Fibroblast of skin of left quadriceps (primary cell): ENCODE measurements around the gene DYNLRB2.

Experiments used
- DNase-seq, 2 experiments: peaks; one replicate each; pipeline ENCODE4 v3.0.0-alpha.2; 2013; ENCODE audit warnings: low read depth in 2 of 2

Gene DYNLRB2

DNA sequence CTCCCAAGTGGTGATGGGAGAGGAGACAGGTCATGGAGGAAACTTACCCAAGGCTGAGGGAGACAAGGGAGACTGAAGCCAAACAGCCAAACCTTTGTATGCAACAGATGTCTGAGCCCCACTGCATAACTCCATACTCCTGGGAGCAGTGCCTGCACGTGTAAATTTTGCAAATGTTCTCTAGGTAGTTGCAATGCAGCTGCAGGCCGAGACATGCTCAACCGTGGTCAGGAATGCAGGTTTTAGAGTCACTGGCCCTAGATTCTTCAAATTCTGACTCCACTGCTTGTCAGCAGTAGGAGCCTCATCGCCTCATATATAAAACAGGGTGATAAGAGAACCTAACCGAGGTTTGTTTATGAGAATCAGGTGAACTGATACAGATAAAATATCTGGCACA is 11.5 kb downstream of the DYNLRB2 start:
- DNase-seq: no peak

DNA sequence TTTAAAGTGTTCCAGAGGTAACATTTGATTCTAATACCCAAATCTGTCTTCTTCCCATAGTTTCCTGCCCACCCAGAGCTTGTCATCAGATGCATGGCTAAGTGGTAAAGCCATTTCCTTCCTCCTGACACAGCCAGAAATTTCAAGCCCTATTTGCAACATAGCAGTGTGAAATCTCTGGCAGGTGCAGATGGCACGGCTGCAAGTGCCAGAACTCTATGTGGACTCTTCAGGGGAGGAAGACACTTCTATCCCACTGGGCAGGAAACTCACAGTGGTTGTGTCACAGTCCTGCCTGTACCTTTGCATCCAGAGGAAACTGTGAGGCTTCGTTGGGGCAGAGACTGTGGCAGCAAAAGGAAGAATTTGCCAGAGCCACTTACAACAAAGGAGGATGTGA is 13.2 kb downstream of the DYNLRB2 start:
- no peak for DNase-seq

GRCh38 chr16:80556481-80556880 is 15.7 kb downstream of the DYNLRB2 start:
- no peak for DNase-seq

- DNase-seq: no peak
These were observed 16.2 kb downstream of the DYNLRB2 start for GRCh38 chr16:80557037-80557436.

DNA sequence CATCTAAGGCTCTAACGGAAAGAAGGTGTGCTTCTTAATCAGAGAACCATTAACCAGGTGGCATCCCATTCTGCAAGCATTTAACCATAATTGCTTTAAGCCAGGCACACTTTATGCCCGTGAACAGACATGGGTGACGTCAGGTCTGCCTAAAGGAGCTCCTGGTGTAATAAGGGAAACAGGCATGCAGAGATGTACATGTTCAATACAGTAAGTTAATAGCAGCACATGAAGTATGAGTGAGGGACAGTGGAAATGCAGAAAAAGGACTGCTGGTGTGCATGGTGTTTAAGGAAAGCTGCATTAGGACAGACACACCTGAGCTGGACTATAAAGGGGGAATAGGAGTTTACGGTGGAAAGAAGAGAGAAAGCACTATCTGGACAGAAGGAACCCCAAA is 18.6 kb downstream of the DYNLRB2 start:
- no peak for DNase-seq

GRCh38 chr16:80563066-80563465 is 22.3 kb downstream of the DYNLRB2 start:
- no peak for DNase-seq

DNA sequence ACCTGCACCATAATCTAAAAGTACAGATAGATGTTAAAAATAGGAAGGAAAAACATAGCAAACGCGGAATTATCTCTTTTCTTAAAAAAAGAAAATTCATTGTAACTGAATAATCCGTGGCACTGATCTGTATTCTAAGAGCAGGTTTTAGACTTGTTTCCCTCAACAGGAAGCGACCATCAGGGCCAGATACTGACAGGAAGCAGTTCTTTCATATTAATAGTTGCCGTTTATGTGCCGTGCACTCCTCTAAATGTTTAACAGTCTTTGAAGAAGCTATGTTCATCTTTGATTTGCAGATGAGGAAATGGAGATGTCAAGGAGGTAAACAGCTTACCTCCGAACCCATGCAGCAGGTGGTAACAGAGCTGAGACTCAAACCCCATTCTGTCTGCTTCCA is 23.6 kb downstream of the DYNLRB2 start:
- no peak for DNase-seq

GRCh38 chr16:80569440-80570105 is 28.8 kb downstream of the DYNLRB2 start:
- peak; percentile 14 to 44 for DNase-seq

- DNase-seq: no peak
These were observed 29.3 kb downstream of the DYNLRB2 start for GRCh38 chr16:80570106-80570478.

DNA sequence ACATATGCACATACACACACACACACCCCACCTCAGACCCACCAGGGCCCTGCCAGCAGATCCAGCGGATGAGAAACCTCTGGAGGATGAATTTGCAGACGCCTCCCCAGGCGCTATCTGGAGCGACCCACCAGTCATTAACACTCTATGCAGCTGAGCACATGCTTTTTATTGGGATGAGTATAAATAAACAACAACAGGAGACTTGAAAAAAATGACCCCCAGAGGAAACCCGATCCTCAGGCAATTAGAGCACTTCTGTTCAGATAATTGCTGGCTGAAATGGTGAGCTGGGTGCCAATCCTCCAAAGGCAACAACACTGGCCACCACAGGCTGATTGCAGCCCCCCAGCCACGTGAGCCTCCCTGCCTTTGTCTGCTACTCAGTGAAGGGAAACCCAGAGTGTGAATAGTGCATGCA is 32.9 kb downstream of the DYNLRB2 start:
- no peak for DNase-seq

- DNase-seq: no peak
These were observed 35.6 kb downstream of the DYNLRB2 start for GRCh38 chr16:80576343-80576912.

DNA sequence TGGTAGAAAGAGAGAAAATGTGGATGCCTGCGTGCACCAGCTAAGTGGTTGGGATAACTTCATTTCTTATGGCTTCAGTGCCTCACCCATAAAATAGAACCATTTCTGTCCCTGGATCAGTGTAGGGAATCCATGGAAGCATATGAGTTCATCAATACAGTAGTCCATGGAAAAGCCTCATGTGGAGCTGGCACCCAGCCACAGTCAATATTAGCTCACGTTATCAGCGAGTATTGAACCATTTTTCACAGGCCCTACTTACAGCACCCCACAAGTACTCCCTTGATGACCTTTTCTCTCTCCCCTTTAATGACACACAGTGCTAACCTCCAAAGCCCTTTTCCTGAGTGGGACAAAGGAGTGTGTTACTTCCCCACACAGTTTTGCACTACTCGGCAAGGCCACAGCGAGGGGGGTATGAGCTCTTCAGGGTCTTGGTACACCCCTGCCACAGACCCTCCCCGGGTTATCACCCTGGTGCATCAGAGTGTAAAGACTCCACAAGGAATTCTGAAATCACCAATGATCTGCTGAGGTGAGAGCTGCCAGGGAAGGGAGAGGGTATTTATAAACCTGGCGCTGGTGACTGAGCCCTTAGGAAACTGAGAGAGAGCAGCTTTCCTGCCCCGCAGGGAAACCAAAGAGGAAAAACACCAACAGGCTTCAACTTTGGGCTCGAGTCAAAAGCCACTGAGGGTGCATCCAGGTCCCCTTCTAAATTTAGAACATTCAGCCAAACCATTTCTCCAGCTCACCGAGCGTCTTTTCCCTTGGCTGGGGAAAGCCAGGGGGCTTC is 36.9 kb downstream of the DYNLRB2 start:
- no peak for DNase-seq

DNA sequence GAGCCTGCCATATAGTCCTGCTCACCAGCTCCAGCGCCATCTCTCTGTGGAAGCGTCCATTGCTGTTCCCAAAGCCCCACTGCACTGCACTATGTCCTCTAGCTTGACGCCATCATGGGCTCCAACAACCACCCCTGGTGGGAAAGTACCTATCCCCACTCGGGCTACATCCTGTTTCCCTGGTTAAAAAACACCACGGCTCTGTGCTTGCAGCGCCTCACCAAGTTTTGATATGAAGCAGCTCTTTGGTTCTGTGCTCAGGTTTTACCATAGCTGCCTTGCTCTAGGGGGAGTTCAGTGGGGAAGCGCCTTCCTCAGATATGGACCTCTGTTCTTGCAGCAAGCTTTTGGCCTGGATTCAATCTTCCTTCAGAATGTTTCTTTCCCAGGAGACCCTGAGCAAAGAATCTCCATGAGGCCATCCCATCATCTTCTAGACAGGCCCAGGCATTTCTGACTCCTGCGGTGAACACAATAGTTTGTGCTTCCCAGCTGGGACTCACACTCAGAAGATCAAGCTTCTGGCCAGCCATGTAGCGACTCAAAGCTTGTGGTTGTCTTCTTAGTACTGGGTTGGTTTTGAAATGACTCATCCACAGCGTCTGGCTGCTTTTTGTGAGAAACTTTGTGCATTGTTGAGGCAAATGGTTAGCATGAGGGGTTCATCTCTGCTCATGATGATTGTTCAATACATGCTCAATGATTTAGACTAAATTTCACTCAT is 39.5 kb downstream of the DYNLRB2 start:
- DNase-seq: peak; percentile 29 to 32

DNA sequence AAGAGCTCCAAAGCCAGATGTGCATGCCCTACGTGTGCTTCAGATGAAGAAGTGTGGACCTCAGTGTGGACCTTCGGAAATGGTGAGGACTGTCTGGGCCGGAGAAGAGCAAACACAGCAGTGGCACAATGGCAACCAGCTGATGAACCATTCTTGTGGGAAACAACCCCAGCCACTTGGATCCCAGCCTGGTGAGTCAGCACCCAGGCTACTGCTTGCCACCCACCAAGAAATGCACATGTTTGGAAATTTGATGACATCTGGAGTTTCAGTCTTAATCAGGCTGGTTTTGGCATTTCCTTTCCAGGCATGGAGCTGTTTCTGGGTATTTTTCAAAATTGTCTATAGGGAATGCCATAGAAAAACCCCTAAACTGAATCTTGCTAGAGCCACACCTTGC is 42.7 kb downstream of the DYNLRB2 start:
- DNase-seq: peak; percentile 41 to 44

- DNase-seq: no peak
These were observed 45.0 kb downstream of the DYNLRB2 start for GRCh38 chr16:80585764-80586163.

DNA sequence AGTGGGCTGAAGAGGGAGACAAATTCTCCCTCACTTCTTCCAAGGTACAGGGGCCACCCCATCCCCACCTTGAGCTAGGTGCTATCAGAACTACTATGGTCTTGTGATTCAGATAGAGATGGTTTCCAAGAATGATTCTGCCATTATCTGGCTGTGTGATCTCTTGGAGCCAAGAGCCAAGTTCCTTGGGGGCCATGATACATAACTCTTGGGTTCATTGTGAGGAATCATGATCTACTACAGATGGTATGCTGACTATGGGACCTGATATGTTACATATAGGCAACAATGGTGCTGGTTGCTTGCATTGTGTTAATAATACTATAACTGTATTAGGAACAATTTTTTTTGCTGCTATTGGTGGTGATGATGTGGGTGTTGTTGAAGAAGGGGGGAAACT is 45.7 kb downstream of the DYNLRB2 start:
- no peak for DNase-seq

- DNase-seq: no peak
These were observed 46.3 kb downstream of the DYNLRB2 start for GRCh38 chr16:80587071-80587470.

DNA sequence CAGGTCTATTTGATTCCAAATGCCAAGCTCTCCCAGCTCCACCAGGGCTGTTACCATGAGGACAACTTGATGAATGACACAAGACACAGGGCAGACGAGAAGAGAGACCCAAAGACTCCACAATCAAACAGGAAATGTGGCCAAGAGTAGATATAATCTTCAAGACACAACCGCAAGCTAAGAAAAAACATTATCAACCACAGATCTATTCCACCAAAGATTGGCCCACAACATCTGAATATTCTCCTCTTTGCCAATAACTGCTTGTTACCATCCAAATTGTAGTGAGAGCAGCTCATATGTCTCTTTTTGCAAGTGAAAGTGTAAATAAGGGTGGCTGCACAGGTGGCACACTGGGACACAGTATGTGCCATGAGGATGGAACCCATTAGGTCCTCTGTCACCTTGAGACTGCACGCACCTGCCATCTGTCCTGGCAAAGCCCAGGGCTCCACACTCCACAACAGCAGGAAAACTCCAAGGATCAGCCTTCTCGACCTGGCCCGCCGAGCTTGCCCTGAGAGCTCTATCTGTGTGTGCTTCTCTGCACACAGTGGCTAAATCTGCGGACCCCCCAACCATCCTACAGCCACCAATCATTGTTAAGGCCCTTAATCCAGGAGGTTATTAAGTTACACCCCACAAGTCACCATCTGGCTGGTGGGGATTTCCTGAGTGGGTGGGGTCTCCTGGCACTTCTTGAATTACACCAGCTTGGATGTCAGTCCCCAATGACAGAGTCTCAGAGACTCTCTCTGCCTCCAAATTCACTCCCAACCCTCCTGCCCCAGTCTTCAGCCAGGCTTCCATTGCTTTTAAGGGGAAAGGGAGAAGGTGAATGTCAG is 50.5 kb downstream of the DYNLRB2 start:
- no peak for DNase-seq

DNA sequence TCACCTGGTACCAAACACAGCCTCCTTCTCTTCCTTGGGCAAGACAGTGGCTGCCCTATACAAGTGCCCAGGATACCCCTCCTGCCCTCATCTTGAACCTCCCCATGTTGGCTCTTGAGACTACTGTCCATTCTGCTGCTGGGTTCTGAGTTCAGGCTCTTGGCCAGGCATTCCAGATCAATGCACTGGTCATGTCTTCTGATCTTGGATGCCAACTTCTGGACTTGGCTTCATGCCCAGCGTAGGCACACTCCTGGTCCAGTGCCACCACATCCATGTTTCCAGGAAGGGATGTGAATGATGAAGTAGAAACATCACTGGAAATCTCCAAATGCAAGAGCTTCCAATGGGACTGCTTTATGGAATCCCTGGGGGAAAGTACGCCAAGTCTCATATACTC is 51.5 kb downstream of the DYNLRB2 start:
- DNase-seq: no peak

- no peak for DNase-seq
These were observed 54.0 kb downstream of the DYNLRB2 start for GRCh38 chr16:80594756-80595155.

- no peak for DNase-seq
These were observed 55.9 kb downstream of the DYNLRB2 start for GRCh38 chr16:80596507-80597207.
